Stromal cell of bone marrow (primary cell): Measurements from ENCODE around the gene SEMA7A.
A peak's percentile ranks its signal among the peaks of the same experiment; 100 is the strongest.
"Not testable (repeated sequence)": the region's sequence is repeated elsewhere in the genome, so short reads cannot be mapped to it uniquely, and the experiment has no call there.

Experiments used
- DNase-seq: peaks from one replicate; pipeline ENCODE4 v3.0.0-alpha.2; 2012; ENCODE audit warnings: low read depth

SEMA7A gene

GRCh38 chr15:74373056-74373650 is 60.6 kb downstream of the SEMA7A start:
- no peak for DNase-seq

DNA sequence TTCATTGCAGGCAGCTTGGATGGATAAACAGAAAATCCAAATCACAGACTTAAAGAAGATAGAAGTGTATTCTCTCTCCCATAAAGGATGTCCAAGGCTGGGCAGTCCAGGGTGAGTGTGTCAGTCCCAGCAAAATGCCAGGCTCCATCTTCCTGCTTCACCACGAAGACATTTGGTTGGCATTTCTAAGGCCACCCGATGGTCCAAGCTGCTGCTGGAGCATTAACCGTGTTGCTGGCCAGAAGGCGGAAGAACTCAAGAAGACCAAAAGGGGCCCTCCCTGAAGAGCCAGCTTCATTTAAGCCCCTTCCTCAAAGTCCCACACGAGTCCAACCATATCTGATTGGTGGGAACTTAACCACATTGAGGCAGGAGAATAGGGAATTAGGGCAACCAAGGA is 63.3 kb downstream of the SEMA7A start:
- no peak for DNase-seq

DNA sequence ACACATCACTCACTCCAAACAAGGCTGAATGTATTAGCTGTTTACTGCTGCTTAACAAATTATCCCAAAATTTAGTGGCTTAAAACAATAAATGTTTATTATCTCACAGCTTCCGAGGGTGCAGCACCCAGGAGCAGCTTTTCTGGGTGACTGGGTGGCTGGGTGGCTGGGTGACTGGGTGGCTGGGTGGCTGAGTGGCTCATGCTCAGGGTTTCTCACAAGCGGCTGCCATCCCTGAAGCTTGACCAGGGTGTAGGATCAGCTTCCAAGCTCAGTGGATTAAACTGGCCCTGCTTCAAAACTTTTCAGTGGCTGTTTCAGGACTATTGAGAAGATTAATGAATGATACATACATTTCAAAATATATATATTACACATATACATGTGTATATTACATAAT is 64.0 kb downstream of the SEMA7A start:
- no peak for DNase-seq

DNA sequence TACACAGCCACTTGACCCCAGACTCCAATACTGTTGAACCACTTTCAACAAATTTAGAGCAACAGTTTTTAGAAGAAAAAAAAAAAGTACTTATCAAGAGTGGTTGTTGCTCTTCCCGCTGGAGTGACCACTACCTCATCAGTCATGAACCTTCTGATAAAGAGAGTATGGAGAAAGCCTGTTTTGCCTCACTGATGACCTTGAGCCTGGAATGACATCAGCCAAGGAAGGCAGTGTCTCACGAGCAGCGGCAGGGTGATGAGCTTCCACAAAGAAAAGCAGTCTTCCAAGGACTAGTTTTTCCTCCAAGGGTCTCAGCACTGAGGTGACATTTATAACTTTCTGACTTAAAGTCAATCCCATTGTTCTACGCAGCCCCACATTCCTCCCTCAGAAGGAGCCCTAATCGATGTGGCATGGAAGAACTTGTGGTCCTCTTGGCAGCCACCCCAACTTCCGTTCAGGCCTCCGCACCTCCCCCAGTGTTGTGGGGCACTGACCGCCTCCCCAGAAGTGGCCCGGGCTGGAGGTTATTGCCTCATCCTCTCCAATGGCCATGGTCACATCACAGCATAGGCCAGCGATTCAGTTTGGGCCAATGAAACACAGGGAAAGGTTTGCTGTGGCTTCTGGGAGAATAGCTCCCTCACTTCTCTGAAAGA is 64.5 kb downstream of the SEMA7A start:
- no peak for DNase-seq

- no peak for DNase-seq
Measured at GRCh38 chr15:74368121-74368520, 65.6 kb downstream of the SEMA7A start.

DNA sequence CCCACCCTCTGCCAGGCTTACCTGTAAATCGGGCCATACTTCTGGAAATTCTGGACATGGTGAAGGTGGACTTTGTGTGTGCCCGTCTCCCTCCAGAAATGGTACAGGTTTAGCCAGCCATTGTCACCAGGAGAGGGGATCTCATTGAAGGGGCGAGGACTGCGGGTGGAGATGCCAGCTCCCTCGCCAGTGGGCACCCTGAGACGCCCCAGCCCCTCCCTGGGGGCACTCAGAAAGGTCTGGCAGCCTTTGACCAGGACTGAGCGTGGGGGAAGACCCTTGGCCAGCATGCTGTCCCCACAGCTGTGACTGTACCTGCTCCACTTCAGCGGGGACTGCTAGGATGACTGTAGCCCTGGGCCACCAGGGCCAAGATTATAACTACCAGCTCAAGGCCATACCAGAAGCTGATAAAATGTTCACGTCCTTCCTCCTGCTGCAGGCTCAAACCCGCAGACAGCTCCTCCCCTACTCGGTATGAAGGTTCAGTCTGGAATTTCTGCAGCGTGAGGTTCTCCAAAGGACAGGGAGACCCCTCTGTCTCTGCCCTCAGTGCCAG is 66.4 kb downstream of the SEMA7A start, which contains the start of gene CYP11A1:
Gene CYP11A1, minus strand, starts transcription at position 351 of the 559 bp plus-strand sequence. Its CDS starts 61 bp downstream, at position 290.
- no peak for DNase-seq

GRCh38 chr15:74365598-74366445 is 67.9 kb downstream of the SEMA7A start:
- peak; percentile 48 for DNase-seq

DNA sequence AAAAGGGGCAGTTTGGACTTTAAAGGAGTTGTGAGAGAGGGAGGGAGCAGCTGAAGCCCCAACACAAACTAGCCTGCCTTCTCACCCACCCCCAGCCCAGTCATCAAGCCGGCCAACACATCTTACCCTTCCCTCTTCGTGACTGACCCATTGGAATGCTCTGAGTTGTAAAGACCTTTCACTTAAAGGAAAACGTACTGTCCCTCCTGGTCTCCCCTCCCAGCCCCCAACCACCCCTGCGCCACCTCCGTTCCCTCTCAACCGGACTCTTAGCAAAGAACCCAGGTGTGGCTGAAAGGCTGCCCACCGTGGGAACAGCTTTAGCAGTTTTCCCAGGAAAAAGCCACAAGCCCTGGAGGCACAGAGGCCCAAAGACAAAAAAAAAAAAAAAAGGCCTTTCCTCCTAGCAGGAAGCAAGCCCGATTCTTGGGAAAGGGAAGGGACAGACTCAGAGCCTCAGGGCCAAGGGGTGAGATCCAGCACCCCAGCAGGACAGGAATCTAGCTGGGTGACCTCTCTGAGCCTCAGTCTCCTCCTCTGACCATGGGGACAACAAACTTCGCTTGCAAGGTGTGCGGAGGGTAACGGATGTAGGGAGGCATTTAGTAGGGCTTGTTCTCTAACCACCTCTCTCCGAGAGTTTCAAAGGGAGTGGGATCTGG is 68.7 kb downstream of the SEMA7A start:
- DNase-seq = no peak

GRCh38 chr15:74362482-74362881 is 71.3 kb downstream of the SEMA7A start:
- no peak for DNase-seq

- DNase-seq = not testable (repeated sequence)
Measured at GRCh38 chr15:74360855-74361254, 72.9 kb downstream of the SEMA7A start.

GRCh38 chr15:74359376-74359775 is 74.4 kb downstream of the SEMA7A start:
- DNase-seq = not testable (repeated sequence)
